Activated T-cell treated with anti-CD3 and anti-CD28 coated beads, Interleukin-2, amount 50 U/mL, for 24 hours (primary cell): ENCODE data around the gene HOXB8.

Experiments used
- DNase-seq: peaks from one replicate; pipeline ENCODE4 v3.0.0-alpha.2; 2020
- H3K27ac Mint-ChIP-seq: 2 replicates; pipeline ENCODE4 v1.8.0; 2020; ENCODE audit warnings: mild to moderate bottlenecking, mixed read lengths
- H3K27me3 Mint-ChIP-seq: 2 replicates; pipeline ENCODE4 v1.8.0; 2020; ENCODE audit warnings: mixed read lengths
- H3K36me3 Mint-ChIP-seq: 2 replicates; pipeline ENCODE4 v1.8.0; 2020; ENCODE audit warnings: low read depth, mixed read lengths
- H3K4me1 Mint-ChIP-seq: 2 replicates; pipeline ENCODE4 v1.8.0; 2020; ENCODE audit warnings: low read depth, mixed read lengths
- H3K4me3 Mint-ChIP-seq: 2 replicates; pipeline ENCODE4 v1.8.0; 2020; ENCODE audit warnings: mild to moderate bottlenecking, moderate library complexity, mixed read lengths
- H3K9me3 Mint-ChIP-seq: 2 replicates; pipeline ENCODE4 v1.8.0; 2020; ENCODE audit warnings: mixed read lengths

Gene HOXB8

GRCh38 chr17:48571024-48571818, 43.9 kb downstream of the HOXB8 start:
- Mint-ChIP-seq H3K9me3 (no peaks in the 10 kb centered on the region), H3K27me3 (peaks cover 14% of the 10 kb centered on the region), H3K36me3 (no peaks in the 10 kb centered on the region), H3K4me3 (no peak overlapping the region), H3K27ac (no peak overlapping the region), H3K4me1 (peaks cover 7% of the 10 kb centered on the region)
- no peak for DNase-seq

GRCh38 chr17:48570325-48571023, 44.6 kb downstream of the HOXB8 start:
- no peaks in the 10 kb centered on the region for H3K9me3 Mint-ChIP-seq
- no peak overlapping the region for H3K4me3 Mint-ChIP-seq
- peaks cover 4% of the 10 kb centered on the region for H3K4me1 Mint-ChIP-seq
- H3K27ac Mint-ChIP-seq: no peak overlapping the region
- H3K36me3 Mint-ChIP-seq: no peaks in the 10 kb centered on the region
- peaks cover 11% of the 10 kb centered on the region for H3K27me3 Mint-ChIP-seq
- DNase-seq: no peak

- no peak for DNase-seq
- Mint-ChIP-seq H3K9me3 (no peaks in the 10 kb centered on the region), H3K4me3 (no peak overlapping the region), H3K4me1 (peaks cover 4% of the 10 kb centered on the region), H3K27me3 (peaks cover 9% of the 10 kb centered on the region), H3K27ac (no peak overlapping the region), H3K36me3 (no peaks in the 10 kb centered on the region)
Observed at GRCh38 chr17:48569674-48570324, 45.3 kb downstream of the HOXB8 start.

GRCh38 chr17:48569240-48569582, 45.9 kb downstream of the HOXB8 start:
- Mint-ChIP-seq H3K4me3 (no peak overlapping the region), H3K27me3 (peaks cover 5% of the 10 kb centered on the region), H3K4me1 (peaks cover 7% of the 10 kb centered on the region)

GRCh38 chr17:48568499-48569239, 46.4 kb downstream of the HOXB8 start:
- Mint-ChIP-seq H3K27me3 (peaks cover 5% of the 10 kb centered on the region), H3K4me3 (peak overlapping the region; percentile 29), H3K4me1 (peaks cover 10% of the 10 kb centered on the region), H3K36me3 (no peaks in the 10 kb centered on the region), H3K9me3 (no peaks in the 10 kb centered on the region), H3K27ac (no peak overlapping the region)
- no peak for DNase-seq

More at GRCh38 chr17:48569240-48569582, 45.9 kb downstream of the HOXB8 start:
- Mint-ChIP-seq H3K36me3 (no peaks in the 10 kb centered on the region), H3K9me3 (no peaks in the 10 kb centered on the region), H3K27ac (no peak overlapping the region)
- DNase-seq: no peak

- Mint-ChIP-seq H3K27me3 (peaks cover 14% of the 10 kb centered on the region), H3K9me3 (no peaks in the 10 kb centered on the region), H3K36me3 (no peaks in the 10 kb centered on the region), H3K27ac (no peak overlapping the region), H3K4me1 (peaks cover 10% of the 10 kb centered on the region), H3K4me3 (no peak overlapping the region)
- no peak for DNase-seq
Observed at GRCh38 chr17:48567646-48568354, 47.3 kb downstream of the HOXB8 start.

GRCh38 chr17:48567209-48567608, 47.9 kb downstream of the HOXB8 start:
- no peak overlapping the region for H3K27ac Mint-ChIP-seq
- H3K36me3 Mint-ChIP-seq: no peaks in the 10 kb centered on the region
- no peak overlapping the region for H3K4me3 Mint-ChIP-seq
- no peak for DNase-seq
- no peaks in the 10 kb centered on the region for H3K9me3 Mint-ChIP-seq
- H3K4me1 Mint-ChIP-seq: peaks cover 10% of the 10 kb centered on the region
- H3K27me3 Mint-ChIP-seq: peaks cover 20% of the 10 kb centered on the region

GRCh38 chr17:48566717-48567116, 48.4 kb downstream of the HOXB8 start:
- Mint-ChIP-seq H3K36me3 (no peaks in the 10 kb centered on the region), H3K4me1 (peaks cover 10% of the 10 kb centered on the region), H3K27ac (no peak overlapping the region), H3K27me3 (peaks cover 22% of the 10 kb centered on the region), H3K4me3 (no peak overlapping the region), H3K9me3 (no peaks in the 10 kb centered on the region)
- no peak for DNase-seq

GRCh38 chr17:48565925-48566710, 49.0 kb downstream of the HOXB8 start:
- peaks cover 10% of the 10 kb centered on the region for H3K4me1 Mint-ChIP-seq
- H3K4me3 Mint-ChIP-seq: no peak overlapping the region
- no peaks in the 10 kb centered on the region for H3K36me3 Mint-ChIP-seq
- DNase-seq: no peak
- H3K9me3 Mint-ChIP-seq: no peaks in the 10 kb centered on the region
- H3K27ac Mint-ChIP-seq: no peak overlapping the region
- peaks cover 26% of the 10 kb centered on the region for H3K27me3 Mint-ChIP-seq

- peaks cover 24% of the 10 kb centered on the region for H3K27me3 Mint-ChIP-seq
- DNase-seq: no peak
- H3K27ac Mint-ChIP-seq: no peak overlapping the region
- no peaks in the 10 kb centered on the region for H3K9me3 Mint-ChIP-seq
- H3K36me3 Mint-ChIP-seq: no peaks in the 10 kb centered on the region
- H3K4me3 Mint-ChIP-seq: no peak overlapping the region
- peaks cover 10% of the 10 kb centered on the region for H3K4me1 Mint-ChIP-seq
Observed at GRCh38 chr17:48565022-48565554, 50.0 kb downstream of the HOXB8 start.

GRCh38 chr17:48564188-48565021, 50.7 kb downstream of the HOXB8 start:
- no peak overlapping the region for H3K27ac Mint-ChIP-seq
- no peak for DNase-seq
- H3K36me3 Mint-ChIP-seq: no peaks in the 10 kb centered on the region

GRCh38 chr17:48563867-48564187, 51.3 kb downstream of the HOXB8 start:
- Mint-ChIP-seq H3K36me3 (no peaks in the 10 kb centered on the region), H3K4me3 (no peak overlapping the region), H3K4me1 (peaks cover 10% of the 10 kb centered on the region), H3K27me3 (peaks cover 26% of the 10 kb centered on the region), H3K27ac (no peak overlapping the region), H3K9me3 (no peaks in the 10 kb centered on the region)
- DNase-seq: no peak

More at GRCh38 chr17:48564188-48565021, 50.7 kb downstream of the HOXB8 start:
- Mint-ChIP-seq H3K4me3 (peak overlapping the region; percentile 51), H3K9me3 (no peaks in the 10 kb centered on the region), H3K27me3 (peaks cover 23% of the 10 kb centered on the region), H3K4me1 (peaks cover 10% of the 10 kb centered on the region)
